HuH-7 (cell line): ENCODE results near the gene ATG7.
A peak's percentile ranks its signal among the peaks of the same experiment; 100 is the strongest.

Source experiments
- DNase-seq: peaks from one replicate; pipeline ENCODE4 v3.0.0; 2011; ENCODE audit warnings: low spot score

ATG7 gene

GRCh38 chr3:11362600-11362999 is 90.4 kb downstream of the ATG7 start:
- DNase-seq, result no peak

DNA sequence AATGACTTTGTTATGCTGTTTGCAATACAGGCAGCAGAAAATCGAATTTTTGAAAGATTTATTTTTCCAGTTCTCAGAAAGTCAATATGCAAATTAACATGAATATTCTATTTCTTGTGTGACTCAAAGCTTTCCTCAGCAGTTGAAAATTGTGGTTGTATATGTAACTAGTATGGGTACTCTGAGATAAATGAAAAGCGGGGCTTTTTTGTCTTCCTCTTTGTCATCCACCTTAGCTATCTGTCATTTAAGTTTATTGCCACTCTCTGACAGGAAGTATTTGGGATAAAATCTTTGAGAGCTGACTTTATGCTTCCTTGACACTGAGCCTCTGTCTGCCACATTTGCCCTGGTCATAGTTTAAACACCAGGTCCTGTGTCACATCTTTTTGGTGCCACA is 91.5 kb downstream of the ATG7 start:
- no peak for DNase-seq

DNA sequence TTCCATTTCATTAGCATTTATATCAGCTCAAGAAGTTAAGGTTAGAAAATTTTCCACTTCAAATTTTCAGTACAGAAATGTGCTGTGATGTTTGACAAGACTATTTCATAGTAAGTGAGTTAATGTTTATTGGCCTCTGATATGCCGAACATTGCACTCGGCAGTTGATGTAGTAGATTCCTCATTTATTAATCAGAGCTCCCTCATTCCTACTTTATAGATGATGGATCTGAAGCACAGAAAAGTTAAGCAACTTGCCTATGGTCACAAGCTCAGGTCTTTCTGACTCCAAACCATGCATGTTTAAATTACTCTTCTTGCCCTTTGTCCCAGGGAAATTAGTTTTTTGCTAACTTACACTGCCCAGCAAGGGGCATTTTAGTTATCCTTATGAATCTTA is 92.0 kb downstream of the ATG7 start:
- no peak for DNase-seq

GRCh38 chr3:11367143-11367693 is 95.0 kb downstream of the ATG7 start:
- DNase-seq, result peak; percentile 42

- no peak for DNase-seq
Observed at GRCh38 chr3:11370191-11370590, 98.0 kb downstream of the ATG7 start.

DNA sequence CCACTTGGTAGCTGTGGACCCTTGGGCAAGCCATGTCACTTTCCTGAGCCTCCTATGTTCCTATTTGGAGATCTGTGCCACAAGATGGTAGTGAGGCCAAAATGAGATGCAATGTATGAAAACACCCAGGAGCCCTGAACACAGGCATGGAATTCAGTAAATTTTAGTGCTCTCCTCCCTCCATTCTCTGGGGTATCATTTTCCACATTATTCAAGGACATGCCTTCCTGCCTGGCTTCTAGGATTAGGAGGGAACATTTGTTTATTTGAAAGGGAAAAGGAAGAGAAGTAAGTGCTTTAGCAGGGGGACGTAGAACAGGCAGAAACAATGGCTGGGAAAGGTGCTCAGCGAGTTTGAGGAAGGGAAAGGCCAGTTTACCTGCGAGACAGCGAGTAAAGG is 98.8 kb downstream of the ATG7 start:
- DNase-seq, result no peak

DNA sequence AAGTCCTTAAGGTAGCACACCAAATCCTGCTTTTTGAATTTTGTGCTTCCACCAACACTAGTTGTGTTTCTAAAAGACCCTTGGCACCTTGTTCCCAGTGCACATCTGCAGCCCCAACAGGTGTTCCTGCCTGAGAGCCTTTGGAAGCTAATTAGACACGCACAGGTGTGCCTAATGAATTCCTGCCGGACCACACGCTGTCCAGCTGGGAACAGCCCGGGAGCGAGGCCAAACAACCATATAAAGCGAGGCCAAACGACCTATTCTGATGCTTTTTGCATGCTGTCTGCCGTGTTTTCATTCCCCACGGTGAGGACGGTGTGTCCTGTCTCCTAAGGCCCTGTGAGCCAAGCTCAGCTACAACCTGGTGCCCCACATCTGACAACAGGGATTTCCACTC is 99.5 kb downstream of the ATG7 start:
- no peak for DNase-seq

DNA sequence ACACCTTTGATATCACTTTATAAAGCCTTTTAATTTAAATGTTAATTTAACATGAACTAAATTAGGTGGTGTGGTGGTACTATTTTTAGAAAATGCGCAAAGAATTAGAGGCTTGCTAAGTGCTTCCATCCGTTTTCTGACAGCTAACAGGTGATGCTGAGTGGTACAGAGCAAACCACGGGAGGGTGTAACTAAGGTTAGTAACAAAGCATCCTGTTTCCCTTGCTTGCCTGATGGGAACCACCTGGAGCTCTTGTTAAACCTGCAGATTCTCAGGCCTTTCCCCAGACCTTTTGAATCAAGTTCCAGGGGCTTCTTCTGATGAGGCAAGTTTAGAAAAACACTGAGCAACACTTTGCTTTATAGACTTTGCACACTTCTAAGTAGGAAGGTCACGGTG is 101.0 kb downstream of the ATG7 start:
- no peak for DNase-seq

DNA sequence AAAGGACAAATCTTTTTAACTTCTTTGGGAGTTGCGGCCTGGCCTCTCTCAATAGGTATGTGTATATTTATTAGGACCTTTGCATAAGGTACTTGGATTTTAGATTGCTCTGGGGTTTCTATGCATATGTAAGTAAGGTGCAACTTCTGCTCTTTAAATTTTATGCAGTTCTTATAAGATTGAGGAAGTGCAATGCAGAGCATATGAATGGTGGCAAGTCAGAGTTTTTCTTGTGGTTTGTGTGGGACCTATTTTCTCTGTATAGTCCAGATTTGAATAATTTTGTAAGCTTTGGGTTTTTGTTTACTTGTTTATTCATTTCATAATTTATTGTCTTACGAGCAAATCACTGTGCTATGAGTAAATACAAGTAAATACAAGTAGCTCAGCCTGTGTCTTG is 101.5 kb downstream of the ATG7 start:
- no peak for DNase-seq

DNA sequence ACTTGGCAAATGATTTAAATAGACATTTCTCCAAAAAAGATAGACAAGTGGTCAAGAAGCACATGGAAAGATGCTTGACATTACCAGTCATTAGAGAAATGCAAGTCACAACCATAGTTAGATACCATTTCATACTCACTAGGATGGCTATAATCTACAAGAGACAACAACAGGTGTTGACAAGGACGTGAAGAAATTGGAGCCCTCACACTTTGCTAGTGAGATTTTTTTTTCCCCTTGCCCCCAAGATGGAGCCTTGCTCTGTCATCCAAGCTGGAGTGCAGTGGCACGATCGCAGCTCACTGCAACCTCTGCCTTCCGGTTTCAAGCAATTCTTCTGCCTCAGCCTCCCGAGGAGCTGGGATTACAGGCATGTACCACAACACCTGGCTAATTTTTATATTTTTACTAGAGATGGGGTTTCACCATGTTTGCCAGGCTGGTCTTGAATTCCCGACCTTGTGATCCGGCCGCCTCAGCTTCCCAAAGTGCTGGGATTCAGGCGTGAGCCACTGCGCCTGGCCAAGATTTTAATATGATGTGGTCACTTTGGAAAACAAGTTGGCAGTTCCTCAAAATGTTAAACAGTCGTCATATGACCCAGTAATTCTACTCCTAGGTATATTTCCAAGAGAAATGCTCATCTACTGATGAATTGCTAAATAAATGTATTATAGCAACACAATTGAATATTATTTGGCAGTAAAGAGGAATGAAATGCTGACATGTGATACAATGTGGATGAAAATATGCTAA is 103.3 kb downstream of the ATG7 start:
- DNase-seq, result no peak

DNA sequence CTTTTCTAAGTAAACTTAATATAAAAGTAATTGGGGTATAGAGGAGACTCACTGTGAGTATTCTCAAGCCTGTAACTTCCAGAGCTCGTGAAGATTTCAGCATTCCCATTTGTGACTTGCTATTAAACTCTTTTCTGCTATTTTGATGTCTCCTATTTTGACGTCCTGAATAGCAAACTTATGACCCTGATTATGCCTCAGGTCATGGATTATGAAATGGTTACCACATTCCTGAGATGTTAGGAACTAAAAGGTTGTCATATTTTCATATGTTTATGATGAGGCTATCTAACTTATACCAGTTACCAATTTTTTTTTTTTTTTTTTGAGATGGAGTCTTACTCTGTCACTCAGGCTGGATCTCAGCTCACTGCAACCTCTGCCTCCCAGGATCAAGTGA is 105.5 kb downstream of the ATG7 start:
- DNase-seq, result no peak

DNA sequence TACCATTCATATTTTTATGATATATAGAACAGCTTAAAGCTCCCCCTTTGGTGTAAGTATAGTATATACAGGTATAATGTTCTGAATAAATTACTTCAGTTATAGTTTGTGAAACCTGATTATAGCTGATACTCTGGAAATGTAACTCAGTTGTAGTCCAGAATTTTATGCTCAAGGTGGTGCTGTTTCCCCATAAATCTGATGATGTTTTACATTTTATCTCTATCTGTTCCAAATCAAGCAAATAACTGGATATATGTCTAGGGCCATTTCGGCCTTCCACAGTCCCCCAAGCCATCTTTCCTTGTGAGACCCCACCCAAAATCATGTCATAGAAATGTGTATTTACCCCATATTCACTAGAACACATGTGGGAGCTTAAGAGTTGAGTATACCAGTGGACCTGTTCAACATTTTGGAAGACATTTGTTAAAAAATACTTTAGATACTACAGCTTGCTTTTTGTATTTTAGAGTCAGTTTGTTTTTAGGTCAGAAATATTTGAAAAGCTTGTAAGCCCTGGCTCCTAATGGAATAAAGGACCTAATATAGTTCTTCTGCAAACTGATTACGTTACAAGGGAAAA is 107.1 kb downstream of the ATG7 start:
- peak; percentile 37 for DNase-seq

DNA sequence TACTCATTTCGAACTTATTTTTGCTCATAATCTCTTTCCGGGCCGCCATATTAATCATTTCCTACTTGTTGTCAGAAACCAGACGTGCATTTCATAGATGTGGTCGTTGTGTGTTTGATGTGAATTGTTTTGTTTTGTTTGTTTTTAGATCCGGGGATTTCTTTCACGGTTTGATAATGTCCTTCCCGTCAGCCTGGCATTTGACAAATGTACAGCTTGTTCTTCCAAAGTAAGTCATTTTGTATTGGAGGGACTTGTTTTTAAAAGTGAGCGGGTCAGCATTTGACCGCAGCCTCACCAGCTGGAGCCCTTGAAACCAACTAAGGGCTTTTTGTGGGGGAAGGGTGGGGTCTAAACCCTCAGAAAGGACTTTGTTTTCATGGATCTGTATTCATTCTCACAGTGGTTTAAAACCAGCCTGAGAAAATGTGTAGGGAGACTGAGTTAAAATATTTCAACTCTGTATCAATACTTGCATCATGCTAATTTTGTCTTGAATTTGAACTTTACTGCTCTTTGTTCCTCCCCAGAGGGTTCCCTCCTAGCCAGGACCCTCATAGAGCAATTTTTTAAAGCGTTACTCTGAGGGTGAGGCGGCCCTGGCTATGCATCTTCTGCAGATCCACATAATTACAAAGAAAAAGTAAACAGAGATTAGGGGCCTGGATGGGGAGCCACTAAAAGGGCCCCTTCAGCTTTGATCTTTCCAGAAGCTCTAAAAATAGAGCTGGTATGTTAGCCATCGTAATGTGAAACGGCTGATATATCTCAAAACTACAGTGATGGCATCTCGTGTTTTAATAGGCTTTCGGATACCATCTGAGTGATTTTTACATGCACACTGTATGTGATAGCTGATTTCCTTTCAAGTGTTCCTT is 107.9 kb downstream of the ATG7 start:
- DNase-seq, result no peak

GRCh38 chr3:11381141-11381540 is 108.9 kb downstream of the ATG7 start:
- DNase-seq, result no peak

DNA sequence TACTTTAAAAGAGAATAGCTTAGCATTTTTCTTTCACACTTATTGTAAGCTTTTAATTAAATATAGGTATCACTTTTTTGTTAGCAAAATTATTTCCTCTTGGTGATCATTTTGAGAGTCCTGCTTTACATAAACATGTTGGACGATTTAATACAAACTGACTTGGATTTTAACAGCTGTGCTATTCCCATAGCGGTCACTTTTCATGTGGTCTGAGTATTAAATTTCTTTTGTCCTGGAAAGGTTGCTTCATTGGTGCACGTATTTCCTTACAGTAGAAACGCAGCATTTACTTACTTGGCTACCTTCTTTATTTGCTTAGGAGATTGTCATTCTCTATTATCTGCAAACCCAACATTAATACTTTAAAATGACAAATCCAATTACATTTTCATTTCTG is 109.4 kb downstream of the ATG7 start:
- DNase-seq, result no peak

GRCh38 chr3:11382146-11382745 is 110.0 kb downstream of the ATG7 start:
- no peak for DNase-seq

DNA sequence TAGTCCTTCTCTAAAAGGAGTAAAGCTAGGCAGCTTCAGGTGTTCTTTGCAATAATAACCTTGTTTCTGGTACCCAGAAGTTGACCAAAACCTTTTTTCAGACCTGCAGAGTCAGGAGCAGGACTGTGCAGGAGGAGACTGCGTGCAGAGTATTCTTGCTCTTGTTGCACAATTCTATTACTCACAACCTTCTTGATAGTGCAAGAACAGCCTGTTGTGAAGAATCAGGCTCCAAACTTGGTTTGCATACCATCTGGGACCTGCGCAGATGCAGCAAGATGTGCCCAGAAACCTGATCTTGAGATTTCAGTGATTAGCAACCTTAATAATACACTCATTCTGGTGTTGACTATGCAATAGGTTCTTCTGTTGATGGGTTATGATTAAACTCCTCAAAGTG is 111.9 kb downstream of the ATG7 start:
- DNase-seq, result no peak

DNA sequence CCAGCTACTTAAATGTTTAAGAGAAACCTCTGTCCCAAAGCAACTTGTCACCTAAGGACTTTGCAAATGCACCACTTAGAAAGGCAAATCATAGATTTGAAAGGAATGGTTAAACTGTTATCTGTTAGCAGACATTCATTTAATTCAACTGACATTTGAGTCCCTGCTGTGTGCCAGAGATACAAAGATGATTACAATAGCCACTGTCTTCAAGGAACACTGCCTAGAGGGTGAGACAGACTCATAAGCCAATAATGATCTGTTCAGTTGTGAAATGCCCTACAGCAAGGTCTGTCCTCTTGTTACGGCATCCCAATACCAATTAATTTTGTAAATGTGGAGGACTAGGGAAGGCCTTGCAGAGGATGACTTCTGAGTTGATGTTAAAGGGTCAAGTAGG is 113.1 kb downstream of the ATG7 start:
- DNase-seq, result no peak

- DNase-seq, result no peak
Observed at GRCh38 chr3:11385891-11386290, 113.7 kb downstream of the ATG7 start.

DNA sequence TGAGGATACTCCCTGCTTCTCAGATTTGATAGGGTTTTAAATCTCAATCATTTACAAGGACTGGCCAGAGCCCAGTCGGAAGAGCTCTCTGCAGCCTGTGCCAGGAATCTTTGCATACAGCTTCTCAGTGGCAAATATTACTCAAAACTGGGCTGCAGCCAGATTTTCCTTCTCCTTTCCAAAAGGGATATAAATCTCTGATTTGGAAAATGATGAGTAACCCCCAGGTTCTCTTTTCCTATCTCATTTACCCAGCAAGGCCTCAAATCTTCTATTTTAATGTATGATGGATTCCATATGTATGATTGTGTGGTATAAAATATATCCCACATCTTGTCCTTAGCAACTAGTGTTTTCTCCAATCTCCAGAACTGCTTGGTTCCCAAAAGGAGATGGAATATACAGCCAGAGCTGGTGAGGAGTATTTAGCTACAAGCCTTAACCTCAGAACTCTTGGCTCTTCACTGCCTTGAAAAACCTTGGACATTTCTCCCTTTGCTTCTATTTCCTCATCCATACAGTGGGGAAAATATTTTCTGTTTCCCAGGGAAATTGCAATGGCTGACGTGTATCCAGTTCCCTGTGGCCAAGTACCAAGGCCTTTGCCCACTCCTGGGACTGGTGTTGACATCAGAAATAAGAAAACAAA is 114.4 kb downstream of the ATG7 start:
- no peak for DNase-seq

DNA sequence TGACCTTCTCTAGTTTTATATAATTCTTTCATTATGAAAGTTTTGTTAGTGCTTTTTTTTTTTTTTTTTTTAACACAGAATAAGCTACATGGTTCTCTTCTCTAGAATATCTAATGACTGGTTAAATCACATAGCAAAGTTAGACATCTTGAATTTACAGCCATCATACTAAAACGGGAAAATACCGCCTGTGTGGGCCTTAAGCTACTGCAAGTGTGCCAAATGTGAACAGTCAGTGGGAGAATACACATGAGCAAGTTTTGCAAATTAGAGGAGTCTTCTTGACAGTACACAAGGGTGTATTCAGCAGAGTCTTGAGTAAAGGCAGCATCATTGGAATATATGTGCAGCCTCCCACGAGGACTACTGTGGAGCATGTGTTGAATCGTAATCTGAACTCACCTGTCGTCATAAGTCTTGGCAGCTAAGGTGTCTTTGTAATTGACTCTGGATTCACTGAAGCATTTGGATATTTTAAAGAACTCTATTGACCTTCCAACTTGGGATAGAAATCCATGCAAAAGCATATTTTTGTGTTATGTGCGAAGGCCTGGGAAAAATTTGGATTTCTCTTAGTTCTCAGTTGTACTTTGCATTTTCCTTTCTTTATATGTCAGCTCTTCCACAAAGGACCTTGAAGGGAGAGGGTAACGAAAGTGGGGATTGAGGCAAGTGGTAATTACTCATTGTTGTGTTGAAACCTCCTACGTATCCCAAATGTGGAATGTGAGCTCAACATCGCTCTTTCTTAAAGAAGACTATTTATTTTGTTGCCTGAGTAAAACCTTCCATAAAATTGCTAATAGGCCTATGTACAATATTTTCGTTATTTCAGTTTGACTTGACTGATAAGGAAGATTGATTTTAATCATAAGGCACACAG is 117.4 kb downstream of the ATG7 start:
- DNase-seq, result no peak
